ENCODE results near the gene CAND1. TPM values are rescaled to one million over a fixed set of nuclear protein-coding genes. Genes with fewer than 3 reads are reported as not detected.

The CAND1 gene
- total RNA-seq, 1 donor from 2014 or later = 95.3 TPM

DNA sequence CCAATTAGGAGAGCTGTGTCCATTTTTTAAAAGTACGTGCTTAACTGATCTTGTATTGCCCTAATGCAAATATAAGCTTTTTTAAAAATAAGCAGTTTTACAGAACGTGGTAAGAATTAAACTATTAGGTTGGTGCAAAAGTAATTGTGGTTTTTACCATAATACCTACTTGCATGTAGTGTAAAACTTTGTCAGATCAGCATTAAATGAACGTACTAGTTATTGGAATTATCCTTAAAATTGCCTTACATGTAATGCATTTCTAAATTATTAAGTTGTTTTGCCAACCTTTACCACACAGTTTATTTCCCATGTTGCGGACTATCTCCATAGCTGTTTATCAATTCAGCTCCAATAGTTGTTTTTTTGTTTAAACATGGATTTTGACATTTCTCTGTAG, 10.9 kb downstream of the CAND1 start:
- DNase-seq (ENCODE audit: low read depth, low spot score) = no peak

DNA sequence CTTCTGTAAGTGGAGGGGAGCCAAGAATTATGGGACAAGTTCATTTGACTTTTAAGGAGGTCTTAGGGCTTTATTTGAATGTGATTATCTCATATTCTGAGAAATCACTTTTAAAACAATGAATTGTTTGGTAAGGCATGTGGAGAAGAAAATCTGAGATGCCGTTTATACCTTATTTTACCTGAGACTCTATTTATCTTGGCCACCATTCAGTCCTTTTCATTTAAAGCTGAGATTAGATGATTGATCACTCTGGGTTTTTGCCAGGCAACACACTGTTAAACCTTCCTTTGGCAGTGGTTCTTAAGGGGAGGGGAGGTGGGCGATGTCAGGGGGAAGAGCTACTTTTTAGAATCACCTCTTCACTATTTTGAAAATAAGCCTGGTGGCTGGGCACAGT, 11.4 kb downstream of the CAND1 start:
- no peak for DNase-seq (ENCODE audit: low read depth, low spot score)

DNA sequence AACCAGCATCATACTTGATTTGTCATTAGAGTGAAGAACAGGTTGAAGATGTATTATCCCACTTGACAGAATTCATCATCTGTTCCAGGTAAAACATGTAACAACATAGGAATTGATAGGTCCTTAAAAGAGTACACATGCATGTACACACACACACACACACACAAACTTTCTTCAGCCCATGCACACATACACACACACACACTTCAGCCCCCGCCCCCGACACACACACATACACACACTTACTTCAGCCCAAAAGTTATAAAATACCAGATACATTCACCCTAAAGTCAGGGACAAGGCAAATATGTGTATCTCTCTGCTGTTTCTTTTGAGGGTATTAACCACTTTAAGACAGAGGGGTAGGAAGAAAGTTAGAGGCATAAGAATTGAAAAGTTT, 15.4 kb downstream of the CAND1 start:
- DNase-seq (ENCODE audit: low read depth, low spot score) = no peak

DNA sequence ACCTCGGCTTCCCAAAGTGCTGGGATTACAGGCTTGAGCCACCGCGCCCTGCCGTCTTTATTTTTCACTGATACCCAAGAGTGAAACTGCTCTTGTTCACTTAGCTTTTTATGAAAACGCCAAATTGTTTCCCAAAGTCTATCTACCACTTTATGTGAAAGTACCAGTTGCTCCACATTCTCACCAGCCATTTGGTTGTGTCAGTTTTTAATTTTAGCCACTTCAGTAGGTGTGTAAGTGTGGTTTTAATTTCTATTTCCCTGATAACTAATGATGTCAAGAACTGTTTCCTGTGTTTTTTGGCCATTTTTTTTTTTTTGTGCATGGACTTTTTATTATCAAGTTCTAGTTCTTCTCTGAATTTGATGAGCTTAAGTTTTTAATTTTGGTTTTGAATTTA, 17.1 kb downstream of the CAND1 start:
- DNase-seq (ENCODE audit: low read depth, low spot score) = no peak

DNA sequence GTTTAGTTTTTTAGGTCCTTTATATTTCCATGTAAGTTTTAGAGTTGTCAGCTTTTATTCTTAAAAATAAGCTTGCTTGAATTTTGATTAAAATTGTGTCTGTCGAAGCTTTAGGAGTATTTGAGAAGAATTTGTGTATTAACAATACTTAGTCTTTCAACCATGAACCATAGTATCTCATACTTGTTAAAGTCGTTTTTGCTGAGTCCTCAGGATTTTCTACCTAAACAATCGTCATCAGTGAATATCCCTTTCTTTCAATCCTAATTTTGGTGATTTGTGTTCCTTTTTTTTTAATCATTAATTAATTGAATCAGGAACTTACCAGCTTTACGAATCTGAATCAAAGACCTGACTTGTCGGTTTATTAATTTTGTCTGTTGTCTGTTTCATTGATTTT, 18.2 kb downstream of the CAND1 start:
- no peak for DNase-seq (ENCODE audit: low read depth, low spot score)

DNA sequence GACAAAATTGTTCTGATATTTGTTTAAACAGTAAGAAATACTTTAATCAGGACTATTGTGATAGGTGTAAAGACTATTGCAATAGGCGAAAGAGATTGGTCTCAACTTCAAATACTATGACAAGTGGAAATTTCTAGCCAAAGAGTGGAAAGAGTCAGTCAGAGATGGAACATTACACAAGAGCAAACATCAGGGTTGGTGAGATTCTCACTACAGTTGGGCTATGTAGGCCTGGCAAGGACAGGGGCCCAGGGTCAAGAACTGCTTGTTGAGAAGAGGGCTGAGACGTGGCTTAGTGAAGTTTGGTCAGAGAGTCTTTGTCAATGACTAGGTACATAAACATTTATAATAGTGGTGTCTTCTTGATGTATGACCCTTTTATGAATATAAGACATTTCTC, 19.4 kb downstream of the CAND1 start:
- DNase-seq (ENCODE audit: low read depth, low spot score) = no peak

DNA sequence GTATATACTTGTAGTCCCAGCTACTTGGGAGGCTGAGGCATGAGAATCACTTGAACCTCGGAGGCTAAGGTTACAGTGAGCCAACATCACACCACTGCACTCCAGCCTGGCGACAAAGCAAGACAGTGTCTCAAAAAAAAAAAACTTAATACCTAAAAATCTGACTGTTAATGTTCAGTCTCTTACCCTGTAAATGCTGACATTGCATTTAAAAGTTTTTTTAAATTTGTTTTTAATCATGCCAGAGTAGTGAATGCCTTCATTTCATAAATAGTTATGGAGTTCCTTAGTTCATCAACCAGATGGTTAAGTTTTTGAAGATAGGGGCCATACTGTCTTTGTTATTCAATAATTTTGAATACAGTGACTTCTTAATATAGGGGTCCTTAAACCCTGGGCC, 21.2 kb downstream of the CAND1 start:
- DNase-seq (ENCODE audit: low read depth, low spot score) = no peak

DNA sequence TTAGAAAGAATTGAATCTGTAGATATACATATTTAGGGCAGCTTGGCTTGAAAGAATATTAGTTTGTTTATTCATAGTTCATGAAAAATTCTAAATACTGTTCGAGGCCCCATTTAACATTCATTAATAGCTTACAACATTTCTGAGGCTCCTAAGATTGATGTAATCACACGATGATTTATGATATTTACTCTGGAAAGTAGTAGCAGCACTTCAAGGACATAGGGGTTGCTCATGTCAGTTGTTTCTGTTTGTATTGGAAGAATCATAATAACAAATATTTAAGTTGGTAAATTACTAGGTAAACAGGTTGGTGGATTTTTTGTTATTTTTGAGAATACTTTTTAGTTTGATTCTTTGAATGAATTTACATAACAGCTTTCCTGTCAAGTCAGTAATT, 30.4 kb downstream of the CAND1 start:
- DNase-seq (ENCODE audit: low read depth, low spot score) = no peak

DNA sequence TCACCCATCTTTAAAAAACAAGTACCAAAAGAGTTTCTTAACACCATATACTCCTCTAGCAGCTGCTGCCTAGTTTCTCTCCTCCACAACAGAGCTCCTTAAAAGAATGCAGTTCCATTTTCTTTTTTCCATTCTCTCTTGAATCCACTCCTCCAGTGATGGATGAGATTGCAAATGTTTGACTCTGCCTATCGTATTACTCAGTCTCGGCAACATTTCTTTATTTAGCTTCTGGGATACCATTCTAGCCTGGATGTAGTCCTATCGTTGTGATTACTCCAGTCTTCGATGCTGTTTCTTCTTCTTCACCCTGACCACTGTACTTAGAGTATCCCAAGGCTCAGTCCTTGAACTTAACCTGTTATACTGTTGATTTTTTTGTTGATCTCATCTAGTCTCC, 30.8 kb downstream of the CAND1 start:
- DNase-seq (ENCODE audit: low read depth, low spot score) = no peak

DNA sequence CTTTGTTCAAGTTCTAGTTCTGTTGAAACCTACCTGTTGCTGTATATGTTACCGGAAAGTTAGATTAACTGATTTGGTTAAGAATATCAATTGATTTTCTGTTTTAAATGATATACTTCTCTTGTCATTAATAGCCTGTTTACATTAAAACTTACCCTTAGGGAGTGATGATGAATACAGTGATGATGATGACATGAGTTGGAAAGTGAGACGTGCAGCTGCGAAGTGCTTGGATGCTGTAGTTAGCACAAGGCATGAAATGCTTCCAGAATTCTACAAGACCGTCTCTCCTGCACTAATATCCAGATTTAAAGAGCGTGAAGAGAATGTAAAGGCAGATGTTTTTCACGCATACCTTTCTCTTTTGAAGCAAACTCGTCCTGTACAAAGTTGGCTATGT, 33.0 kb downstream of the CAND1 start:
- no peak for DNase-seq (ENCODE audit: low read depth, low spot score)

DNA sequence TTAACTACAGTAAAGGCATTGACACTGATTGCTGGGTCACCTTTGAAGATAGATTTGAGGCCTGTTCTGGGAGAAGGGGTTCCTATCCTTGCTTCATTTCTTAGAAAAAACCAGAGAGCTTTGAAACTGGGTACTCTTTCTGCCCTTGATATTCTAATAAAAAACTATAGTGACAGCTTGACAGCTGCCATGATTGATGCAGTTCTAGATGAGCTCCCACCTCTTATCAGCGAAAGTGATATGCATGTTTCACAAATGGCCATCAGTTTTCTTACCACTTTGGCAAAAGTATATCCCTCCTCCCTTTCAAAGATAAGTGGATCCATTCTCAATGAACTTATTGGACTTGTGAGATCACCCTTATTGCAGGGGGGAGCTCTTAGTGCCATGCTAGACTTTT, 36.4 kb downstream of the CAND1 start:
- no peak for DNase-seq (ENCODE audit: low read depth, low spot score)

DNA sequence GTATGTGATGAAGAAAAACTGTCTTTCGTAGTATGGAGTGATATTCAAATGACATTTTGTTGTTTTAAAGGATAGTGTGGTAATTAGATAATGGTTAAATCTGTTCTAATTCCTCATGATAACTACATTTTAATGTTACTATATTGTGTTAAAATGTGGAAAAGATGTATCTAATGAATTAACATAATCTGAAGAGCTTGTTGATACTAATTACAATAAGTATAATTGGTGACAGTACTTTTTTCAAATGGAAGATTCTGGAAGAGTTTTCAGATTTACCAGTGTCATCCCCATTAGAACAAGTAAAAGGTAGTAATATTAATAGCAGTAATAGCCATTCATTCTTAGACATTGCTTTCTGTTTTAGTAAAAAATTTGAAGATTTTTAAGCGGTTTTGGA, 37.6 kb downstream of the CAND1 start:
- DNase-seq (ENCODE audit: low read depth, low spot score) = no peak

DNA sequence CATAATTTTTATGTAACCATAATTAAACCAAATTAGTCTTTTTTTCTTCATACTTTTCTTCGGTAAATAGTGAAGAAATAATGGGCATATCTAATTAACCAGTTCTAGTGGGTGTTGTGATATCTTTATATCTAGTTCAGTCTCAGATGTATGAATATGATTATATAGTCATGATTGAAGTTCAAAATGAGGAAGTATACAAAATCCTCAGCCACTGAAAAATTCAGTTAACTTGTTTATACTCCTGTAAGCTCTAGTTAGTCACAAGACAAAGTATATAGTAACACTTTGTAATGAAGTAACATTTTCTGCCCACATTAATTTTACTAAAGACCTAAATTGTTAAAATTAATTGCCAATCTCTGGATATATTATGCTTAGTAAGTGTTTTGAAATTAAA, 46.5 kb downstream of the CAND1 start:
- DNase-seq (ENCODE audit: low read depth, low spot score) = no peak

DNA sequence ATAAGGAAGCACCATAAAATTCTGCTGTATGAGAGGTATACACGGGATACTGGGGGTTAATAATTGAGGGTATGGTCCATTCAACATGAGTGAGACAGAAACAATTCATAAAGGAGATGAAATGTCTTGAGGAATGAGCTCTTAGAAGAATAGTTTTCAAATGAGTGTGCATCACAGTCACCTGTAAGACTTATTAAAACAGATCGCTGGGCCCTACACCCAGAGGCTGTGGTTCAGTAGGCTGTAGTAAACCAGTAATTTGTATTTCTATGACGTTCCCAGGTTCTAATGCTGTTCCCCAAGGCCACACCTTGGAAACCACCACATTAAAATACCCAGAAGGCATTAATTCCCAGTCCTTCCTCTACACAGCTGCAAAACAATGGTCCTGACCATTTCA, 49.6 kb downstream of the CAND1 start:
- DNase-seq (ENCODE audit: low read depth, low spot score) = no peak

DNA sequence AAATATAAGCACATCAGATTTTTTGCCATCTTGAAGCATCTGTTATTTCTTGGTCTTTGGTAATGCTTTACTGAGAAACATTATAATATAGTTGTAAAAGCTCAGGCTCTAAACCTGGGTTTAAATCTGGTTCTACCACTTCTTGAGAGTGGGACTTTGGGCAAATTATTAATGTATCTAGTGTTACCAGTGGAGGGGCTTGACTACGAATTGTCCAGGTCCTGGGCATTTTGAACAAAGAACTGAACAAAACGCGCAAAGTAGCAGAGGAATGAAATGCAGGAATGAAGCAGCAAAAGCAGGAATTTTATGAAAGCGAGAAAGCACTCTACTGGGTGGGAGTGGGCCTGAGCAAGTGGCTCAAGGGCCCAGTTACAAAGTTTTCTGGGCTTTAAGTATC, 50.8 kb downstream of the CAND1 start:
- DNase-seq (ENCODE audit: low read depth, low spot score) = no peak

DNA sequence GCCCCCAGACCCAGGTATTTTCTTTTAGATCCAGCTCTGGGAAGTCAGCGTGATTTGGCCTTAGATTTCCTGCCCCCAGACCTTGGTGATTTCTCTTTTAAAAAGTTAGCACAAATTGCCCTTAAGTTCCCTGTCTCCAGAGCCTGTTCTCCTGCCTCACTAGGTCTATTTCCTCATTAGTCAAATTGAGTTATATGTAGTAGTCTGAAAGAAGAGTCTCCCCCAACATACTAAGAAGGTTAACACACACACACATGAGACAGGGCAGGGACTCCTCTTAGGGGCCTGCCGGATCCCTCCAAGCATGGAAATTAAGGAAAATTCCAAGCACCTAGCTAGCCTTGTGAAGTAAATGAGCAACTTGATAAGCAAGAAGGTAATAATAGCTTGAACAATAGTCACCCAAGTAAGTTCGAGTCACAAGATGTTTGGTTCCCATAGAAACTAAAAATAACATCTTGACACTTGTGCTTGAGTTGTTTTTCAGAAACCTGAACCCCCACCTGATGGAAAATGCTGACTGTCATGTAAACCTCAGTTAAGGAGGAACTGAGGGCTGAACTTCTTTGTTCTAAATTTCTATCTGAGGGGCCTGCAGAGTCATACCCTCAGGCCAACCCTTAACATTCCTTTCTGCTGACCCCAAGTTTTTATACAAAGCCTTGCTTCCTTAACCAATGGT, 51.6 kb downstream of the CAND1 start:
- no peak for DNase-seq (ENCODE audit: low read depth, low spot score)

DNA sequence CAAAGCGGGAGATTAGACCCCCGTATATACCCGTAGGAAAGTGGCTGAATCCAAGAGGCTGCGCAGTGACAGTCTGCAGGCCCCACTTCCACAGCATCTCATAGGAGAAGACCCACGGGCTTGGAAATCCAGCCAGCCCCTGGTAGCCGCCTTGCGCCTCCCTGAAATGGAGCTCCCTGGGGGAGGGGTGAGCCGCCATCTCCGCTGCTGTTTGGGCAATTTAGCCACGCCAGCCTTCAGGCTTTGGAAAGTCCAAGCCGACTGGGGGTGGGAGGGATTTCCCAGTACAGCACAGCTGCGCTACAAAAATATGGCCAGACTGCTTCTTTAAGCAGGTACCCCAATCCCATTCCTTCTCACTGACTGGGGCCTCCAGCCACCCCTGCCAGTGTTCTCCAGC, 53.4 kb downstream of the CAND1 start:
- DNase-seq (ENCODE audit: low read depth, low spot score) = no peak

DNA sequence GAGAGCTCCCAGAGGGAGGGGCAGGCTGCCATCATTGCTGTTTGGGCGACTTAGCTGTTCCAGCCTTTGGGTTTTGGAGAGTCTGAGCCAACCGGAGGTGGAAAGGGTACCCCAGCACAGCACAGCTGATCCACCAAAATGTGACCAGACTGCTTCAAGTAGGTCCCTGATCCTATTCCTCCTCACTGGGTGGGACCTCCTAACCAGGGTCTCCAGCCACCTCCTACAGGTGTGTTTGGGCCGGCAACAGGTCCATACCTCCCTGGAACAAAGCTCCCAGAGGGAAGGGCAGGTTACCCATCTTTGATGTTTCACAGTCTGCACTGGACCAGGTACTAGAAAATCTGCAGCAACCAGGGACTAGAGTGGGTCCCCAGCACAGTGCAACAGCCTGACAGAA, 53.8 kb downstream of the CAND1 start:
- DNase-seq (ENCODE audit: low read depth, low spot score) = no peak

DNA sequence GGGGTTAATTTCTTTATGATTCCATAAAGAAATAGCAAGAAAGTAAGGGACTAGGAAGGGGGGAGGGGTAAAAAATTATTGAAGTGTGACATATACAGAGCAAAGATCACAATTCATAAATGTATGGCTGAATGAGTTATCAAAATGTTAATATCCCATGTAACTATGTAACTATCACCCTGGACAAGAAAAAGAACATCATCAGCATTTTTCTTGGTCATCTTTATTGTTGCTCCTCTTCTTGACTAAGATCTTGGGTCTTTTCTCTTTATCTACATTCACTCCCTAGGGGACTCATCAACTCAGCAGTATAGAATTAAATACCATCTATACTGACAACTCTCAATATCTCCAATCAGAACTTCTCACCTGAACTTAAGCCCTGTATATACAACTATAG, 57.5 kb downstream of the CAND1 start:
- DNase-seq (ENCODE audit: low read depth, low spot score) = no peak

DNA sequence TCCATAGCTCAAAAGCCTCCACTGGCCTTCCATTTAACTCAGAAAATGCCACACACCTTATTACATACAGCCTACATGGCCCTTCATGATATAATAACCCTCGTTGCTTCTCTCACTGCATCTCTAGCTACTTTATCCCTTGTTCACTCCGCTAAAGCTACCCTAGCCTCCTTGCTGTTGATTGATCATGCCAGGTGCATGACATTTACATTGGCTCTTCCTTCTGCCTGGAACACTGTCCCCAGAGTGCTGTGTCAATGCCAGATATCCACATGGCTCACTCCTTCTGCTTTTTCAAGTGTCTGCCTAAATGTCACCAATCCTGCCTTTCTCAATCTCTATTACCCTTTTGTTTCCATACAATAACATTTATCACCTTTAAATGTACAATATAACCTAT, 58.3 kb downstream of the CAND1 start:
- no peak for DNase-seq (ENCODE audit: low read depth, low spot score)

DNA sequence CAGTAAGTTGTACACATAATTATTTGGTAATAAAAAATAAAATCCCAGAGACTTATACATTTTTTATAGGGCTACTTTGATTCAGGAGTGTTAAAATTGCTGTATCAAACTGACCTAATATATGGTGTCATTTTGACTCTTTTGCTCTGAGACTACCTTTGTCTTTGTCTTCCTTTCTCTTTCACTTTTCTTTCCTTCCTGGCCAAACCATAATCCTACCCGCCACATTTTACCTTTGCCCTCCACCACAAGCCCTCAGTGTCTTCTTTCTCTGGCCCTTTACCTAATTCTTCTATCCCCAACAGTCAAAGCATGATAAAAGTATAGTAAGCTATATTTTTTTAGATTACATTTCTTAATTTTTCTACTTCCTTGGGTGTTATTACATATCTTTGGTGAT, 62.0 kb downstream of the CAND1 start:
- no peak for DNase-seq (ENCODE audit: low read depth, low spot score)

DNA sequence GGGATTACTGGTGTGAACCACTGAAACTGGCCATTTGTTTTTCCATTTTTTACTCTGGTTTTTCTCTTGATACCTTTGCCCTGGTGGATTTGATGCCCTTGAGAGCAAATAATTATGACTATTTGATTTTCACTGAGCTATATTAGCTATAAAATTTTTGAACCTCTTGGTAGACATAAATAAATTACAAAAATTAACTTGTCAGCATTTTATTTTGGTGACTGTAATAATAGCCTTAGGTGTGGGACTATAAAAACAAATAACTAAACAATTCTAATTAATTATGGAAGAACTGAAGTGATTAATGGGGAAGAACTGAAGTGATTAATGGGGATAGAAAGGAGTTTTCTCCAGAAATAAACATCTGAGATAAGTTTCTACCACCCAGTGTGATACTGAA, 62.7 kb downstream of the CAND1 start:
- DNase-seq (ENCODE audit: low read depth, low spot score) = no peak

DNA sequence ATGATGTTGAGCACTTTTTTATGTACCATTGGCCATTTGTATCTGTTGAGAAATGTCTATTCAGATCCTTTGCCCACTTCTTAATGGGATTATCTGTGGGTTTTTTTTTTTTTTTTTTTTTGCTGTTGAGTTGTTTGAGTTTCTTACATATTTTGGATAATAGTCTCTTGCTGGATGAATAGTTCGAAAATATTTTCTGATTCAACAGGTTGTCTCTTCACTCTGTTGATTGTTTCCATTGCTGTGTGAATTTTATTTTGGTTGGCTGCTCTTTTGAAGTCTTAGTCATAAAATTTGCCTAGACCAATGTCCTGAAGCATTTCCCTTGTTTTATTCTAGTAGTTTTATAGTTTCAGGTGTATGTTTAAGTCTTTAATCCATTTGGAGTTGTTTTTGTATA, 64.5 kb downstream of the CAND1 start:
- no peak for DNase-seq (ENCODE audit: low read depth, low spot score)

DNA sequence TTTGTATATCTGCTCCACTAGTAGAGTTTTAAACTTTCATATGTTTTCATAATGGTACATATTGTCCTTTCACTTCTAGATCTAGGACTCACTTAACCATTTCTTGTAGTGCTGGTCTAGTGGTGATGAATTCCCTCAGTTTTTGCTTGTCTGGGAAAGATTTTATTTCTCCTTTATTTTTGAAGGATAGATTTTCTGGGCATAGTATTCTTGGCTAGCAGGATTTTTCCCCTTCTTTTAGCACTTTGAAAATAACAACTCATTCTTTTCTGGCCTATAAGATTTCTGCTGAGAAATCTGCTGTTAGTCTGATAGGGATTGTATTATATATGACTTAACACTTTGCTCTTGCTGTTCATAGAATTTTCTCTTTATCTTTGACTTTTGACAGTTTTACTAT, 69.3 kb downstream of the CAND1 start:
- DNase-seq (ENCODE audit: low read depth, low spot score) = no peak
